Left renal pelvis (tissue), 4 donors: Measurements from ENCODE around the gene REL. TPM values are rescaled to one million over a fixed set of nuclear protein-coding genes. Genes with fewer than 3 reads are reported as not detected.
"Not testable (repeated sequence)": the region's sequence is repeated elsewhere in the genome, so short reads cannot be mapped to it uniquely, and the experiment has no call there.

Source experiments
- DNase-seq, 4 donors: peaks; one replicate each; pipeline ENCODE4 v3.0.0-alpha.2; 2013; ENCODE audit warnings: low read depth in 4 of 4, low spot score in 3 of 4
- polyA plus RNA-seq, 4 donors: library from polyadenylated mRNA; unstranded; fragments of 120-200 nt; gene quantifications; one replicate each; pipeline ENCODE4 v1.2.1, GENCODE V29; 2013; ENCODE audit not compliant: insufficient read length in 4 of 4

REL gene
- polyA plus RNA-seq, 4 donors: 7.9 to 9.1 (median 8.3) TPM

- no peak for DNase-seq
Observed at GRCh38 chr2:60906395-60906794, 25.0 kb downstream of the REL start.

GRCh38 chr2:60907329-60907728, 26.0 kb downstream of the REL start:
- DNase-seq: no peak

- no peak for DNase-seq
Observed at GRCh38 chr2:60925994-60926740, 44.8 kb downstream of the REL start.

GRCh38 chr2:60926741-60927552, 45.6 kb downstream of the REL start:
- no peak for DNase-seq

- DNase-seq: not testable (repeated sequence)
Observed at GRCh38 chr2:60932061-60932460, 50.7 kb downstream of the REL start.

GRCh38 chr2:60932954-60933353, 51.6 kb downstream of the REL start:
- no peak for DNase-seq

- DNase-seq: no peak
Observed at GRCh38 chr2:60934165-60934722, 52.9 kb downstream of the REL start.

- no peak for DNase-seq
Observed at GRCh38 chr2:60936757-60937156, 55.4 kb downstream of the REL start.

GRCh38 chr2:60938301-60938700, 56.9 kb downstream of the REL start:
- DNase-seq: no peak

GRCh38 chr2:60939622-60940021, 58.2 kb downstream of the REL start:
- no peak for DNase-seq

GRCh38 chr2:60945341-60945740, 64.0 kb downstream of the REL start:
- no peak for DNase-seq

- DNase-seq: no peak
Observed at GRCh38 chr2:60947056-60947455, 65.7 kb downstream of the REL start.

GRCh38 chr2:60948161-60948560, 66.8 kb downstream of the REL start:
- DNase-seq: no peak

- no peak for DNase-seq
Observed at GRCh38 chr2:60948926-60949579, 67.7 kb downstream of the REL start.

GRCh38 chr2:60954139-60954538, 72.8 kb downstream of the REL start:
- no peak for DNase-seq

GRCh38 chr2:60957224-60957623, 75.8 kb downstream of the REL start:
- no peak for DNase-seq

GRCh38 chr2:60957643-60958042, 76.3 kb downstream of the REL start:
- DNase-seq: no peak

- DNase-seq: no peak
Observed at GRCh38 chr2:60958361-60958760, 77.0 kb downstream of the REL start.

GRCh38 chr2:60958800-60959199, 77.4 kb downstream of the REL start:
- no peak for DNase-seq

GRCh38 chr2:60959501-60959900, 78.1 kb downstream of the REL start:
- no peak for DNase-seq

GRCh38 chr2:60960706-60961105, 79.3 kb downstream of the REL start:
- DNase-seq: no peak
